A549 (cell line): ENCODE measurements around the gene PARD6A.

Source experiments
- CBX8 ChIP-seq: fragments of 200-600 bp; sonication (generic); IDR thresholded peaks from 2 replicates; pipeline ENCODE4 v1.6.1; 2016
- CHD2 ChIP-seq: fragments of 150-350 bp; IDR thresholded peaks from 2 replicates; pipeline ENCODE4 v1.6.1; 2014; ENCODE audit warnings: low read length; ENCODE audit not compliant: partially characterized antibody
- CTCF ChIP-seq: fragments of >200 bp; sonication (Bioruptor Twin); formaldehyde crosslinking; IDR thresholded peaks from 3 replicates; pipeline ENCODE4 v1.5.1; 2016
- KDM5A ChIP-seq: fragments of 200-600 bp; sonication (generic); IDR thresholded peaks from 2 replicates; pipeline ENCODE4 v1.6.1; 2016; ENCODE audit warnings: antibody characterized with exemption, mild to moderate bottlenecking
- POLR2A ChIP-seq: IDR thresholded peaks from 2 replicates; pipeline ENCODE4 v1.6.1; 2012; ENCODE audit warnings: mild to moderate bottlenecking, low read length
- POLR2AphosphoS2 ChIP-seq: conservative IDR thresholded peaks from 2 replicates; pipeline ENCODE4 v1.6.1; 2012; ENCODE audit warnings: low read length, improper control_type of control experiment, inconsistent platforms
- RAD21 ChIP-seq, 2 experiments: fragments of >200 bp in 1 of 2; sonication (Bioruptor Twin) in 1 of 2; formaldehyde crosslinking in 1 of 2; IDR thresholded peaks in 1 of 2; conservative IDR thresholded peaks in 1 of 2; 2 replicates in 1 of 2; 3 replicates in 1 of 2; pipeline ENCODE4 v1.6.1; 2012 to 2018; ENCODE audit warnings: inconsistent platforms in 1 of 2
- RARB ChIP-seq: fragments of 250-450 bp; sonication (Bioruptor Pico); IDR thresholded peaks from 2 replicates; pipeline ENCODE4 v1.8.0; 2021; ENCODE audit warnings: mild to moderate bottlenecking, moderate library complexity
- REST ChIP-seq: fragments of 200-600 bp; sonication (generic); IDR thresholded peaks from 2 replicates; pipeline ENCODE4 v1.6.1; 2016; ENCODE audit warnings: antibody characterized with exemption, mild to moderate bottlenecking, moderate library complexity
- RFX5 ChIP-seq: fragments of 450-650 bp; IDR thresholded peaks from 2 replicates; pipeline ENCODE4 v1.7.1; 2014; ENCODE audit warnings: antibody characterized with exemption, mild to moderate bottlenecking, moderate library complexity
- RNF2 ChIP-seq: fragments of 200-600 bp; sonication (generic); IDR thresholded peaks from 2 replicates; pipeline ENCODE4 v1.6.1; 2016; ENCODE audit warnings: low read depth, mild to moderate bottlenecking, antibody characterized with exemption, moderate library complexity, borderline replicate concordance

- TF ChIP-seq RARB = no peak
- no peak for TF ChIP-seq POLR2AphosphoS2
- no peak for TF ChIP-seq CTCF
- TF ChIP-seq CHD2 = no peak
- TF ChIP-seq CBX8 = no peak
- TF ChIP-seq RNF2 = no peak
- TF ChIP-seq REST = no peak
- no peak for TF ChIP-seq KDM5A
- TF ChIP-seq POLR2A = no peak
- TF ChIP-seq RFX5 = no peak
- no peak for TF ChIP-seq RAD21 (conservative IDR thresholded peaks at IDR 0.05 in 1 of 2, IDR thresholded peaks at IDR 0.05 in 1 of 2)
Observed at GRCh38 chr16:67673712-67674580, 13.2 kb downstream of the PARD6A start.
